ENCODE measurements around the gene R3HCC1L.

GRCh38 chr10:98240524-98240923 lies 106.1 kb downstream of the R3HCC1L start:
- TF ChIP-seq, protein P1, sequence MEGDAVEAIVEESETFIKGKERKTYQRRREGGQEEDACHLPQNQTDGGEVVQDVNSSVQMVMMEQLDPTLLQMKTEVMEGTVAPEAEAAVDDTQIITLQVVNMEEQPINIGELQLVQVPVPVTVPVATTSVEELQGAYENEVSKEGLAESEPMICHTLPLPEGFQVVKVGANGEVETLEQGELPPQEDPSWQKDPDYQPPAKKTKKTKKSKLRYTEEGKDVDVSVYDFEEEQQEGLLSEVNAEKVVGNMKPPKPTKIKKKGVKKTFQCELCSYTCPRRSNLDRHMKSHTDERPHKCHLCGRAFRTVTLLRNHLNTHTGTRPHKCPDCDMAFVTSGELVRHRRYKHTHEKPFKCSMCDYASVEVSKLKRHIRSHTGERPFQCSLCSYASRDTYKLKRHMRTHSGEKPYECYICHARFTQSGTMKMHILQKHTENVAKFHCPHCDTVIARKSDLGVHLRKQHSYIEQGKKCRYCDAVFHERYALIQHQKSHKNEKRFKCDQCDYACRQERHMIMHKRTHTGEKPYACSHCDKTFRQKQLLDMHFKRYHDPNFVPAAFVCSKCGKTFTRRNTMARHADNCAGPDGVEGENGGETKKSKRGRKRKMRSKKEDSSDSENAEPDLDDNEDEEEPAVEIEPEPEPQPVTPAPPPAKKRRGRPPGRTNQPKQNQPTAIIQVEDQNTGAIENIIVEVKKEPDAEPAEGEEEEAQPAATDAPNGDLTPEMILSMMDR (IDR thresholded peaks at IDR 0.05) = no peak
- TF ChIP-seq POLR2A (IDR thresholded peaks at IDR 0.05) = no peak
